GM12872 (cell line): ENCODE data around the gene PADI1.

ENCODE experiments used
- CTCF ChIP-seq: IDR thresholded peaks from 3 replicates; pipeline ENCODE4 v1.5.1; 2011; ENCODE audit warnings: low read depth, mild to moderate bottlenecking, low read length, moderate library complexity; ENCODE audit not compliant: insufficient read depth

PADI1 gene

GRCh38 chr1:17224434-17224833, 19.5 kb downstream of the PADI1 start:
- no peak for TF ChIP-seq CTCF

GRCh38 chr1:17225140-17225539, 20.2 kb downstream of the PADI1 start:
- TF ChIP-seq CTCF, result no peak

GRCh38 chr1:17227358-17227915, 22.5 kb downstream of the PADI1 start:
- no peak for TF ChIP-seq CTCF

GRCh38 chr1:17228619-17229018, 23.7 kb downstream of the PADI1 start:
- no peak for TF ChIP-seq CTCF

GRCh38 chr1:17229379-17229778, 24.5 kb downstream of the PADI1 start:
- no peak for TF ChIP-seq CTCF

- no peak for TF ChIP-seq CTCF
Observed at GRCh38 chr1:17230106-17230505, 25.2 kb downstream of the PADI1 start.

GRCh38 chr1:17230671-17231310, 25.9 kb downstream of the PADI1 start:
- TF ChIP-seq CTCF, result no peak
